ENCODE results near the gene DTX2.
"Not testable (repeated sequence)": the region's sequence is repeated elsewhere in the genome, so short reads cannot be mapped to it uniquely, and the experiment has no call there.

DTX2 gene

DNA sequence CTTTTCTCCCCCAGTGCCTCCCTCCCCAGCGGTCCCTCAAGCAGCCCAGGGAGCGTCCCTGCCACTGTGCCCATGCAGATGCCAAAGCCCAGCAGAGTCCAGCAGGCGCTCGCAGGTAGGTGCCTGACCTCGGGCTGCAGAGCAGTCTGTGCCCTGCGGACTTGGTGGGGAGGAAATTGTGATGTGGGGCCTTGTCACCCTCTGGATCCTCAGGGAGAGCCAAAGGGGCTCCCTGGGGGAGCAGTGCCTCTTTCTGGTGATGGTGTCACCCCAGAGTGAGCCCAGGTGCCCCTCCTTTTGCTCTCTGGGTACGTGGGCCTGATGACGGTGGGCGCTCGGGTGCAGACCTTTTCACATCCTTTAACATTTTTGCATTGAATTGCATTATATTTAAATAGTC is 30.6 kb downstream of the DTX2 start:
- H3K27me3 Mint-ChIP-seq; H3K4me1 Mint-ChIP-seq (ENCODE audit: low read depth); H3K36me3 Mint-ChIP-seq (ENCODE audit: low read depth); intact Hi-C loops (cut with micrococcal nuclease); H3K27ac Mint-ChIP-seq; H3K9me3 Mint-ChIP-seq; H3K4me3 Mint-ChIP-seq: not testable (repeated sequence)

DNA sequence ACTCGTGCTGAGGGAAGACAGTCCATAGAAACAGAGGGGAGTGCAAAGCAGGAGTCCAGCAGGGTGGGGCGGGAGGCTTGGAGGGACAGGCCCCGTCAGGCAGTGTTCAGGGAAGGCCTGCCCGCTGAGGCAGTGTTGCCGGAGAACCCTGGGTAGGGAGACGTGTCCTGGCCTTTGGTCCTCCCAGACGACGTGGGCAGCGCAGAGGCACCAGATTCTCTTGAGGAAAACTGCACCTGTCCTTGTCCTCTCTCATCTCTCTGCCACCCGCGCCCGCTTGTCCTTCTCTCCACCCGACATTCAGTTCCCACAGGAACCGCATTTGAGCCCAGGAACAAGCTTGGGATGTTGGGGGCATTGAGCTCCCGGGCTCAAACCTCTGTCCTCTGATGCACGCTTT is 34.2 kb downstream of the DTX2 start:
- H3K4me1 Mint-ChIP-seq (ENCODE audit: low read depth); H3K9me3 Mint-ChIP-seq; H3K4me3 Mint-ChIP-seq; H3K27me3 Mint-ChIP-seq; H3K27ac Mint-ChIP-seq; intact Hi-C loops (cut with micrococcal nuclease): not testable (repeated sequence)
- peaks cover 12% of the 10 kb centered on the region for H3K36me3 Mint-ChIP-seq (ENCODE audit: low read depth)

DNA sequence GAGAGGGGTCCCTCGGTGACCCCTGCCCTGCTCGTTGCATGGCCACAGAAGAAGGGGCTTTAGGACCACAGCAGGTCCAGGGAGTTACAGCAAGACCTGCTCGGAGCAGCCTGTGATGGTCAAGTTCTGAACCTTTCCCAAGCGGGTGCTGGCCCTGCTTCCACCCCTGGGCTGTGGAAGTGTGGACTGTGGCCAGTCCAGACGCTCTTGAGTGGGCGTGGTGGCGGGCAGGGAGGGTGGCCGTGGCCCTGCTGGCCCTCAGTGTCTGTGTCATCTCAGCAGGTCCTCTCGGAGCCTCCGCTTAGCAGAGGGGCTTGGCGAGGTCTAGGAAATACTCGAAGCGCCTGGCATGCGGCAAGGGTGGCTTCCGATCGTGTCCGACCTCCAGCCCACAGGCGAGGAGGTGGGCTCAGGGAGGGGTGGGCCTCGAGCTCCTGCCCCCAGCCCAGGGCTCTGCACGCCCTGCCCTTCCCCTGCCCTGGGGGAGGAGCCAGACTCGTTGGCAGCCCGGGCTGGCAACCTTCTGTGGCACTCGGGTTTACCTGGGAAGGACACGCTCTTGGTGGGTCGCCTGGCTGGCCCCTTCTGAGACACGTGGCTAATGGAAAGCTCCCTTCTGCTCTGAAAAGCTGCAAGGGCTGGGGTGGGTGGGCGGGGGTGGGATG is 36.5 kb downstream of the DTX2 start:
- H3K27me3 Mint-ChIP-seq; intact Hi-C loops (cut with micrococcal nuclease); H3K4me3 Mint-ChIP-seq; H3K9me3 Mint-ChIP-seq; H3K27ac Mint-ChIP-seq; H3K4me1 Mint-ChIP-seq (ENCODE audit: low read depth): not testable (repeated sequence)
- H3K36me3 Mint-ChIP-seq (ENCODE audit: low read depth), result peaks cover 36% of the 10 kb centered on the region

DNA sequence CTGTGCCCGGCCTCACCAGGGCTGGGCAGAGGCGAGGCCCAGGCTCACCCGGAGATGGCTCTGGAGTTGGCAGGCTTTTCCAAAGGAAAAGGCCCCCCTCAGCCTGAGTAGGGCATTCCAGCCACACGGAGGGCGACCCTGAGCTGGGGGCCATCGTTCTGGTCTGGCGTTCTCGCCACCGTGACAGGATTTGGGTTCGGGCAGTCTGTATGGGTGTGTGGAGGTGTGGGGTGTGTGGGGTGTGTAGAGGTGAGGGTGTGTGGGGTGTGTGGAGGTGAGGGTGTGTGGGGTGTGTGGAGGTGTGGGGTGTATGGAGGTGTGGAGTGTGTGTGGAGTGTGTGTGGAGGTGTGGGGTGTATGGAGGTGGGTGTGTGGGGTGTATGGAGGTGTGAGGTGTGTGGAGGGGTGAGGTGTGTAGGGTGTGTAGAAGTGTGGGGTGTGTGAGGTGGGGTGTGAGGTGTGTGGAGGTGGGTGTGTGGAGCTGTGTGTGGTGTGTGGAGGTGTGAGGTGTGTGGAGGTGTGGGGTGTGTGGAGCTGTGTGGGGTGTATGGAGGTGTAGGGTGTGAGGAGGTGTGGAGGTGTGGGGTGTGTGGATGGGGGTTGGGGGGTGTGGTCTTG is 37.2 kb downstream of the DTX2 start:
- H3K27me3 Mint-ChIP-seq; H3K9me3 Mint-ChIP-seq; H3K4me3 Mint-ChIP-seq; H3K27ac Mint-ChIP-seq; intact Hi-C loops (cut with micrococcal nuclease); H3K4me1 Mint-ChIP-seq (ENCODE audit: low read depth): not testable (repeated sequence)
- peaks cover 41% of the 10 kb centered on the region for H3K36me3 Mint-ChIP-seq (ENCODE audit: low read depth)

DNA sequence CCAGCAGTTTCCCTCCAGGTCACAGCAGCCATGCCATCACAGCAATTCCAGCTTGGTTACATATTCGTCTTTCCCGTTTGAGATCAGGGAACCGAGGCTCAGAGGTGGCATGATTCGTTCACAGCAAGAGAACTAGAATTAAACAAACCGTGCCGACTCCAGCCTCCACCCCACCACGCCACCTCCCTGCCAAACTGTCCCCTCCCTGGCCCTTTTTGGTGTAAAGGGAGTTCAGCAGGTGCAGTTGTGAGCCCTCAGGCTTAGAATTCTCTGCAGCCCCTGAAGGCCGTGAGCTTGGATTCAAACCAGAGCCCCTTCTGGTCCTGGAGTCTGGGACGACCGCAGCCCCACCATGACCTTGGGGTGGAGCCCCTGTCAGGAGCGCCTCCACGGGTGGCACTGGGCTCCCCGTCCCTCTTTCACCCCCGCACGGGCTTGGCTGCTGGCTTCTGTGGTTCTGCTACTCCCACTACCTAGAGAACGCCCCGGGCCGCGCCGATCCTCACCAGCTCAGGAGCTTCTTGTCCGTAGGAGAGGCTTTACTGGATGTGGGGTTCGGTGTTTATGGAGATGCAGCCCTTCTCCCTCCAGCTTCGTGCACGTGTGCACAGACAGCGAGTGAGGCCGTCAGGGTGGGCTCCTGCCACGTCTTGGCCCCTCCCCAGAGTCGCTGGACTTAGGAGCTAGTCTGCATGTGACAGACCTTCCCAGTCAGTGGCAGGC is 37.9 kb downstream of the DTX2 start:
- H3K36me3 Mint-ChIP-seq (ENCODE audit: low read depth), result peaks cover 43% of the 10 kb centered on the region
- H3K27me3 Mint-ChIP-seq; intact Hi-C loops (cut with micrococcal nuclease); H3K4me3 Mint-ChIP-seq; H3K27ac Mint-ChIP-seq; H3K4me1 Mint-ChIP-seq (ENCODE audit: low read depth); H3K9me3 Mint-ChIP-seq: not testable (repeated sequence)

DNA sequence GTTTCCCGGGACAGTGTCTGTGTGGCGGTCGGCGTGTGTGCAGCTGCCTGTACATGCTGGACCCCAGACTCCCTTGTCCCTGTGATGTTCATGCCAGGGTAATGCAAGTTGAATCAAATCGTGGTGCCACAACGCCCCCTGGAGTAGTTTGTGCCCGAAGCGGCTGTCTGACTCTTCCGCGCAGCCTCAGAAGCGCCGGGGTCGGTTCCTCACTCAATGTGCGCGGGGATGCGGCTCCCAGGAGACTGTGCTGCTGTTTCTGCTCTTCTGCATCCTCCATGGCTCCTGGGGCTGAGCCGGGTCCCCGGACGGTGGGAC is 38.4 kb downstream of the DTX2 start:
- H3K27ac Mint-ChIP-seq; H3K9me3 Mint-ChIP-seq; intact Hi-C loops (cut with micrococcal nuclease); H3K4me3 Mint-ChIP-seq; H3K4me1 Mint-ChIP-seq (ENCODE audit: low read depth); H3K27me3 Mint-ChIP-seq: not testable (repeated sequence)
- H3K36me3 Mint-ChIP-seq (ENCODE audit: low read depth), result peaks cover 48% of the 10 kb centered on the region

DNA sequence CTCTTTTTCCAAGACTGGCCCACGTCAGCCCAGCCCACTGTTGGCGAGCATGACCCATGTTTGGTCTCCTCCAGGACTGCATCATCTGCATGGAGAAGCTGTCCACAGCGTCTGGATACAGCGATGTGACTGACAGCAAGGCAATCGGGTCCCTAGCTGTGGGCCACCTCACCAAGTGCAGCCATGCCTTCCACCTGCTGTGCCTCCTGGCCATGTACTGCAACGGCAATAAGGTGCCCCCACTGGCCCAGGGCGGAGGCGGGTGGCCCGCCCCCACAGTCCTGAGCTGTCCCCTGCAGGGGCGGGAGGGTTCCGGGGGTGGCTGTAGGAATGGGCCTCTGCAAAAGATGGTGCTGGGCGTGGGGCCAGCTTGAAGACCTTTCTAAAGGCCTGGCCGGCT is 40.7 kb downstream of the DTX2 start:
- intact Hi-C loops (cut with micrococcal nuclease); H3K4me1 Mint-ChIP-seq (ENCODE audit: low read depth); H3K27me3 Mint-ChIP-seq; H3K9me3 Mint-ChIP-seq; H3K4me3 Mint-ChIP-seq; H3K27ac Mint-ChIP-seq: not testable (repeated sequence)
- H3K36me3 Mint-ChIP-seq (ENCODE audit: low read depth), result peaks cover 69% of the 10 kb centered on the region

DNA sequence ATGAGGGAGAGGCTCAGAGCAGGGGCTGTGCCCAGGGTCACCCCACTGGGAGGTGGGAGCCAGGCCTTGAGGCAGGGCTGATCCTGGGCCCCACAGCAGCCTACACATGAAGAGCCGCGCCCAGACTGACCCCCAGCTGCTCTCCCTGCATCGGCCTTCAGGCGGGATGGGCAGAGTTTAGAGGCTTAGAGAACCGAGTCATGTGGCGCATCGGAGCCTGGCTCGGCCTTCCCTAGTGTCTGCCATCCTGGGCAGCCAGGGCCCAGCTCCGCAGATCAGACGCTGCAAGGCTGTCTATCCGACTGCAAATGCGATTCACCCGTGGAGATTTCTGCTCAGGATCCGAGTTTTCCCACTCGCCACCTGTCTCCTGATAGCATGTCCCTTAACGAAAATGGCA is 41.3 kb downstream of the DTX2 start:
- H3K4me3 Mint-ChIP-seq; H3K4me1 Mint-ChIP-seq (ENCODE audit: low read depth); H3K27ac Mint-ChIP-seq; intact Hi-C loops (cut with micrococcal nuclease); H3K27me3 Mint-ChIP-seq; H3K9me3 Mint-ChIP-seq: not testable (repeated sequence)
- H3K36me3 Mint-ChIP-seq (ENCODE audit: low read depth), result peaks cover 69% of the 10 kb centered on the region

DNA sequence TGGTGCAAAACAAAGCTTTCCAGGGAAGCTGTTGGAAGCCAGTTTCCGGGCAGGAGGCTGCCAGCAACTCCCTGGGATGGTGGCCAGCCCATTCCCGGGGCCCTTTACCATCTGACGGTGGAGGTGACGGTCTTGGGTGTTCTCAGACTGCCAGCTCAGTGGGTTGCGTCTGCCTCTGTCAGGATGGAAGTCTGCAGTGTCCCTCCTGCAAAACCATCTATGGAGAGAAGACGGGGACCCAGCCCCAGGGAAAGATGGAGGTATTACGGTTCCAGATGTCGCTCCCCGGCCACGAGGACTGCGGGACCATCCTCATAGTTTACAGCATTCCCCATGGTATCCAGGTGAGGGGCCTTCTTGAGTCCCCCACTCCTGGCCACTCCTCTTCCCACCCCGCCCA is 41.7 kb downstream of the DTX2 start:
- intact Hi-C loops (cut with micrococcal nuclease), result not testable (repeated sequence)

DNA sequence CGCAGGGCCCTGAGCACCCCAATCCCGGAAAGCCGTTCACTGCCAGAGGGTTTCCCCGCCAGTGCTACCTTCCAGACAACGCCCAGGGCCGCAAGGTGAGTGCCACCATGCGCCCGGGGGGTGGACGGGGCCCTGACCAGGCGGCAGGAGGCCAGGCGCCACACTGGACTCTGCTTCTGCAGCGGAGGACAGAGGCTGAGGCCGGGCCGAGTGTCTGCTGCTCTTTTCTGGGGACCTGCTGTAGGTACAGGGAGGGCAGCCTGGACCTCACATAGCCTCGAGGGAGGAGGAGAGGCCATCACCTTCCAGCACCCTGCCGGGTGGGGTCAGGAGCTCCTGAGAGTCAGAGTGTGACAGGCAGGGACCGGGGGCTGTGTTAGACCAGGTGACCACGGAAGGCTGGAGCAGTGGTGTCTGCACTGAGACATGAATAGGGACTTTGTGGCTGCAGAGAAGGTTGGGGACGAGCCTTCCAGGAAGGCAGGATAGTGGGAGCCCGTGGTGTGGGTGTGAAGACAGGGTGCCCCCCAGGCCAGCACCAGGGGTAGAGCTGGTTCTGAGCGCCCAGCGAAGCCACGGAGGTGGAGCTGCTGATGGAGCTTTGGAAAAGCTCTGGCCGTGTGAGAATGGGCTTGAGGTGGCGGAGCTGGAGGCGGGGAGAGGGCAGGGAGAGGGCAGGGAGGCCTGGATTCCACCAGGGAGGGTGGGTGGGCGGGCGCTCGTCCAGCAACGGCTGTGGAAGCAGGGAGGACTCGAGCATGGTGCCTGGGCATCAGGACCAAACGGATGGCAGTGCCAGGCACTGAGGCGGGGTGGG is 43.0 kb downstream of the DTX2 start:
- H3K4me3 Mint-ChIP-seq; H3K9me3 Mint-ChIP-seq; H3K27me3 Mint-ChIP-seq; H3K27ac Mint-ChIP-seq; intact Hi-C loops (cut with micrococcal nuclease): not testable (repeated sequence)
- peaks cover 11% of the 10 kb centered on the region for H3K4me1 Mint-ChIP-seq (ENCODE audit: low read depth)
- H3K36me3 Mint-ChIP-seq (ENCODE audit: low read depth), result peaks cover 64% of the 10 kb centered on the region

More for the DNA sequence above, 41.7 kb downstream of the DTX2 start:
- not testable (repeated sequence) for H3K9me3 Mint-ChIP-seq, H3K27ac Mint-ChIP-seq, H3K27me3 Mint-ChIP-seq, H3K4me3 Mint-ChIP-seq
- H3K36me3 Mint-ChIP-seq (ENCODE audit: low read depth), result peaks cover 69% of the 10 kb centered on the region
- H3K4me1 Mint-ChIP-seq (ENCODE audit: low read depth), result peaks cover 11% of the 10 kb centered on the region

DNA sequence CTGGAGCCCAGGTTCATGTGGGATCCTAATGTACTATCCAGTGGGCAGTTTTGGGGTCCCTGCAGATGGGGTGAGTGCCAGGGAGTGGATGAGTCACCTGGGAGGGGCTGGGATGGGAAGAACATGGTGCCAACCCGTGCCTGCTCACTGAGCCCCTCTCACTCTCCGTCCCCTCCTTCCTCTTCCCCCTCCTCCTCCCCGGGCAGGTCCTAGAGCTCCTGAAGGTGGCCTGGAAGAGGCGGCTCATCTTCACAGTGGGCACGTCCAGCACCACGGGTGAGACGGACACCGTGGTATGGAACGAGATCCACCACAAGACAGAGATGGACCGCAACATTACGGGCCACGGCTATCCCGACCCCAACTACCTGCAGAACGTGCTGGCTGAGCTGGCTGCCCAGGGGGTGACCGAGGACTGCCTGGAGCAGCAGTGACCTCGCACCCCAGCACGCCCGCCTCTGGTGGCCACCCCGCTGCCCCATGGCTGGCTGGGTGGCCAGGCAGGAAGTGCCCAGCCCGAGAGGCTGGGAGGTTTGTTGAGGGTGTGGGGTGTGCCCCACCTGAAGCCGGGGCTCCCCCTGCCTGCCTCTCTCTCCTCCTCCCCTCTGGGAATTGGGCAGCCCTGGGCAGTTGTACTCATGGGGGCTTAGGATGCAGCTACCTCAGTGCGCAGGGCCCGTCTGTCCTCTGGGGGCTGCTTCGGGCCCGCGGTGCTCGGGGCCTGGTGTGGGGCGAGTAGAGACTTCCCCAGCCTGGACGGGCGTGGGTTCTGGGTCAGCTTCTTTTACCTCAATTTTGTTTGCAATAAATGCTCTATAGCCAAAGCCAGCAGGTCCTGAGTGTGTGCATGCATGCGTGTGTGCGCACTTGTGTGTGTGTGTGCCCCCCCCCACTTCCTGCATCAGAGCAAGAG is 43.9 kb downstream of the DTX2 start:
- peaks cover 18% of the 10 kb centered on the region for H3K4me1 Mint-ChIP-seq (ENCODE audit: low read depth)
- H3K27ac Mint-ChIP-seq, result no peak overlapping the region
- peaks cover 8% of the 10 kb centered on the region for H3K9me3 Mint-ChIP-seq
- intact Hi-C loops (cut with micrococcal nuclease), result no loop called here
- no peaks in the 10 kb centered on the region for H3K27me3 Mint-ChIP-seq
- H3K36me3 Mint-ChIP-seq (ENCODE audit: low read depth), result peaks cover 58% of the 10 kb centered on the region
- H3K4me3 Mint-ChIP-seq, result no peak overlapping the region

DNA sequence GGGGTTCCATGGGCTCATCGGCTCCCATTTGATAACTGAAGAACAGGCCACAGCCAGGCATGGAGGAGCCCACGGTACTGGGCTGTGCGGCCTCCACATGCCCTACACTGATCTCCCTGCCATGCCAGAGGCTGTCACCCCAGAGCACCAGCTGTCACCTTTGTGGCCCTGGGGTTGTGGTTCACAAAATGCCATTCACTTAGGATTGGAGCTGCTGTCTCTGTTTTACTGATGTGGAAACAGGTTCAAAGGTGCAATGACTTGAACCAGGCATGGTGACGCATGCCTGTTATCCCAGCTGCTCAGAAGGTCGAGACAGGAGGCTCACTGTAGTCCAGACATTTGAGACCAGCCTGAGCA is 44.6 kb downstream of the DTX2 start:
- peaks cover 18% of the 10 kb centered on the region for H3K4me1 Mint-ChIP-seq (ENCODE audit: low read depth)
- H3K27ac Mint-ChIP-seq, result no peak overlapping the region
- intact Hi-C loops (cut with micrococcal nuclease), result no loop called here
- H3K27me3 Mint-ChIP-seq, result no peaks in the 10 kb centered on the region
- H3K9me3 Mint-ChIP-seq, result peaks cover 8% of the 10 kb centered on the region
- peaks cover 53% of the 10 kb centered on the region for H3K36me3 Mint-ChIP-seq (ENCODE audit: low read depth)
- no peak overlapping the region for H3K4me3 Mint-ChIP-seq

DNA sequence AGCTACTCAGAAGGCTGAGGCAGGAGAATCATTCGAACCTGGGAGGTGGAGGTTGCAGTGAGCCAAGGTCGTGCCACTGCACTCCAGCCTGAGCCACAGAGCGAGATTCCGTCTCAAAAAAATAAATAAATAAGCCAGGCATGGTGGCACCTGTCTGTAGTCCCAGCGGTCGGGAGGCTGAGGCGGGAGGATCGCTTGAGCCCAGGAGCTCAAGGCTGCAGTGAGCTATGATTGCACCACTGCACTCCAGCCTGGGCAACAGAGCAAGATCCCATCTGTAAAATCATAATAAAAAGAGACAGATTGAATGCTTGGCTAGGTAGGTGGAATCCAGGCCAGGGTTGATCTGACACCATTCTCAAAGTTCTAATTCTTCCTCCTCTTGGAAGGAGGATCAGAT is 45.1 kb downstream of the DTX2 start:
- H3K4me3 Mint-ChIP-seq; intact Hi-C loops (cut with micrococcal nuclease); H3K27me3 Mint-ChIP-seq; H3K9me3 Mint-ChIP-seq; H3K27ac Mint-ChIP-seq: not testable (repeated sequence)
- Mint-ChIP-seq H3K4me1 (ENCODE audit: low read depth) (peaks cover 18% of the 10 kb centered on the region), H3K36me3 (ENCODE audit: low read depth) (peaks cover 47% of the 10 kb centered on the region)
